Glutamatergic neuron (in vitro differentiated cells): ENCODE data around the gene JAKMIP1. TPM values are rescaled to one million over a fixed set of nuclear protein-coding genes. Genes with fewer than 3 reads are reported as not detected.

Source experiments
- DNase-seq: peaks from one replicate; pipeline ENCODE4 v3.0.0; 2022
- H3K27ac Mint-ChIP-seq: one replicate; pipeline ENCODE4 v1.8.0; 2020; ENCODE audit warnings: mild to moderate bottlenecking, mixed read lengths, inconsistent platforms; ENCODE audit not compliant: unreplicated experiment
- H3K27me3 Mint-ChIP-seq: one replicate; pipeline ENCODE4 v1.8.0; 2020; ENCODE audit warnings: mild to moderate bottlenecking, moderate library complexity, mixed read lengths, inconsistent platforms; ENCODE audit not compliant: unreplicated experiment
- H3K36me3 Mint-ChIP-seq: one replicate; pipeline ENCODE4 v1.8.0; 2020; ENCODE audit warnings: mild to moderate bottlenecking, mixed read lengths, inconsistent platforms; ENCODE audit not compliant: unreplicated experiment
- H3K4me1 Mint-ChIP-seq: one replicate; pipeline ENCODE4 v1.8.0; 2020; ENCODE audit warnings: mild to moderate bottlenecking, low read depth, mixed read lengths, inconsistent platforms; ENCODE audit not compliant: unreplicated experiment
- H3K4me3 Mint-ChIP-seq: one replicate; pipeline ENCODE4 v1.8.0; 2020; ENCODE audit warnings: mild to moderate bottlenecking, mixed read lengths, inconsistent platforms; ENCODE audit not compliant: unreplicated experiment
- H3K9me3 Mint-ChIP-seq: one replicate; pipeline ENCODE4 v1.8.0; 2020; ENCODE audit warnings: mild to moderate bottlenecking, moderate library complexity, mixed read lengths, inconsistent platforms; ENCODE audit not compliant: unreplicated experiment
- total RNA-seq: library from RNA; stranded (reverse); fragmentation: NEBNext Ultra II Directional; extraction: Animal tissue kit (Norgen Biotek cat#: 25700); gene quantifications from one replicate; pipeline ENCODE4 v1.2.1, GENCODE V29; 2021; ENCODE audit not compliant: unreplicated experiment
- TF ChIP-seq, protein P1 (sequence below): fragments of 200-600 bp; sonication (generic); IDR thresholded peaks from one replicate; pipeline ENCODE4 v1.5.0; 2021; ENCODE audit not compliant: partially characterized antibody, unreplicated experiment

Gene JAKMIP1
- total RNA-seq, 1 donor from 2014 or later = 2.4 TPM

DNA sequence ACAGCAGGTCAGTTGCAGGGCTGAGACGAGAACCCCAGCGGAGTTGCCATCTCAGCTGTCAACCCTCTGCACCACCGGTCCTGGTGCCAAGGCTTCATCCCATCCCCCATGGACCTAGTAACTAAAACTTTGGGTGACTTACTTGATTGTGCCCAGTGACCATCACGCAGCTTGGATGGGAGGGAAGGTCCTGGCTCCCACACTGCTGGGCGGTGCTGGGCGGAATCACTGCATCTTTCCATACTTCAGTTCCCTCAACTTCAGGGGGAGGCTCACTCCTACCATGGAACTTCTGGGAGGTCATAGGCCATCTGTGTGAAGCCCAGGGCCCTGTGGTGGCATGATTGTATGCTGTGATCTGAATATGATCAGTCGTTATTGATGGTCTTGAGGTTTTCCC, 26.2 kb upstream of the JAKMIP1 start:
- Mint-ChIP-seq H3K27me3 (peaks cover 4% of the 10 kb centered on the region), H3K4me1 (peaks cover 1% of the 10 kb centered on the region), H3K36me3 (no peaks in the 10 kb centered on the region), H3K9me3 (peaks cover 5% of the 10 kb centered on the region), H3K4me3 (no peak overlapping the region), H3K27ac (no peak overlapping the region)
- DNase-seq = no peak
- TF ChIP-seq, protein P1, sequence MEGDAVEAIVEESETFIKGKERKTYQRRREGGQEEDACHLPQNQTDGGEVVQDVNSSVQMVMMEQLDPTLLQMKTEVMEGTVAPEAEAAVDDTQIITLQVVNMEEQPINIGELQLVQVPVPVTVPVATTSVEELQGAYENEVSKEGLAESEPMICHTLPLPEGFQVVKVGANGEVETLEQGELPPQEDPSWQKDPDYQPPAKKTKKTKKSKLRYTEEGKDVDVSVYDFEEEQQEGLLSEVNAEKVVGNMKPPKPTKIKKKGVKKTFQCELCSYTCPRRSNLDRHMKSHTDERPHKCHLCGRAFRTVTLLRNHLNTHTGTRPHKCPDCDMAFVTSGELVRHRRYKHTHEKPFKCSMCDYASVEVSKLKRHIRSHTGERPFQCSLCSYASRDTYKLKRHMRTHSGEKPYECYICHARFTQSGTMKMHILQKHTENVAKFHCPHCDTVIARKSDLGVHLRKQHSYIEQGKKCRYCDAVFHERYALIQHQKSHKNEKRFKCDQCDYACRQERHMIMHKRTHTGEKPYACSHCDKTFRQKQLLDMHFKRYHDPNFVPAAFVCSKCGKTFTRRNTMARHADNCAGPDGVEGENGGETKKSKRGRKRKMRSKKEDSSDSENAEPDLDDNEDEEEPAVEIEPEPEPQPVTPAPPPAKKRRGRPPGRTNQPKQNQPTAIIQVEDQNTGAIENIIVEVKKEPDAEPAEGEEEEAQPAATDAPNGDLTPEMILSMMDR = no peak

DNA sequence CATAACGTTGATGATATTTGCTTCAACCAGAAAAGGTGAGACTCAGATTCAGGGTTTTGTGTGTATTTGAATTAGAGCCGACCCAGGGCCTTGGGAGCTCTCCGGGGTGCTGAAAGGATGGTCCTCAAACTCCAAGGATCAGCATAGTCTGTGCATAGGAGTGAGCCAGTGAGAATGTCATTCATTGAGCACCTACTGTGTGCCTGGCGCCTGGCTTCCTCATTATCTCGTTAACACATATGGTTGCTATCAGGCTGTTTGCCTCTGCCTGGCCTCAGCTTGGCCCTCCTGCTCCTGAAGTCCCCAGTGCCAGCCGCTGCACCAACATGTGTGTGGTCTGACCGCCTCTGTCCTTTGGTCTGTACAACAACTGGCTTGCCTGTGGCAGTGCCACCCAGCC, 25.1 kb upstream of the JAKMIP1 start:
- TF ChIP-seq, protein P1 = no peak
- peaks cover 5% of the 10 kb centered on the region for H3K9me3 Mint-ChIP-seq
- no peak overlapping the region for H3K27ac Mint-ChIP-seq
- no peaks in the 10 kb centered on the region for H3K36me3 Mint-ChIP-seq
- peaks cover 1% of the 10 kb centered on the region for H3K4me1 Mint-ChIP-seq
- peaks cover 4% of the 10 kb centered on the region for H3K27me3 Mint-ChIP-seq
- H3K4me3 Mint-ChIP-seq = no peak overlapping the region
- DNase-seq = no peak

DNA sequence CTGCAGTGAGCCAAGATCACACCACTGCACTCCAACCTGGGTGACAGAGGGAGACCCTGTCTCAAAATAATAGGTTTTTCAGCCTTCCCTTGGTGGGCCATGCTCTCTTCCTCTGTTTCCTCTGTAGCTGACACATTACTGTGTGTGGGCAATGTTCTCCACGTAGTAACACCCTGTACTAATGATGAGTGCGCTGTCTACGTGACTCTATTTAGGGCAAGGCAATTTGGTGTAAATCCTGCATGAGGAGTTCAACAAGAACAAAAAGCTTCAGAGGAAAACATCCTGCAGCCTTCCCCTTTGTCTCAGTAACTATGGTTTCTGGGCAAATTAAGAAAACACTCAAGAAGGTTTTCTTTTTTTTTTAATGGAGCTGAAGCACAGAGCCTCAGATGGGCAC, 24.4 kb upstream of the JAKMIP1 start:
- Mint-ChIP-seq H3K4me1 (peaks cover 1% of the 10 kb centered on the region), H3K9me3 (peaks cover 5% of the 10 kb centered on the region), H3K27me3 (peaks cover 4% of the 10 kb centered on the region), H3K36me3 (no peaks in the 10 kb centered on the region), H3K4me3 (no peak overlapping the region), H3K27ac (no peak overlapping the region)
- TF ChIP-seq, protein P1 = no peak
- no peak for DNase-seq

DNA sequence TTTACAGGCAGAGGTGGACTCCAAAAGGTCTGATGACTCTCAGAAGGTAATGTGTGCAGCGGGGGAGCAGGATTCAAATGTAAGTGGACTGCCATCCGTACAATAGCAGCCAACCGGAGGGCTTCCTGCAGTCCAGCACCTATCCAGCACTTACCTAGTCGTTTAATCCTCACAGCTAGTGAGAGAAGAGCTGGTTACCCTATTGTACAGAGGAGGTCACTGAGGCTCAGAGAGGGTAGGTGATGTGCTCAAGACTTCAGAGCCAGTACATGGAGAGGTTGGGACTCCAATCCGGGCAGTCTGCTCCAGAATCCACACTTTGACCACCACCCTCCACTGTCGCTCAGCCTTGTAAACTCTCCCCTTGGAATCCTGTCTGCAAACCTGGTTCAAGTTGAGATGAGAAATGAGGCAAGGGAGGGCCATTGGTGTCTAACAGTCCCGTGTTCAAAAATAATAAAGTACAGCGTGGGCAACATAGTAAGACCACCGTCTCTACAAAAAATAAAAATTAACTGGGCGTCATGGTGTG, 22.5 kb upstream of the JAKMIP1 start:
- Mint-ChIP-seq H3K27me3 (peaks cover 2% of the 10 kb centered on the region), H3K9me3 (peaks cover 5% of the 10 kb centered on the region), H3K4me1 (peaks cover 1% of the 10 kb centered on the region), H3K36me3 (no peaks in the 10 kb centered on the region), H3K4me3 (peak overlapping the region; percentile 41), H3K27ac (no peak overlapping the region)
- DNase-seq = peak; percentile 58
- TF ChIP-seq, protein P1 = no peak

DNA sequence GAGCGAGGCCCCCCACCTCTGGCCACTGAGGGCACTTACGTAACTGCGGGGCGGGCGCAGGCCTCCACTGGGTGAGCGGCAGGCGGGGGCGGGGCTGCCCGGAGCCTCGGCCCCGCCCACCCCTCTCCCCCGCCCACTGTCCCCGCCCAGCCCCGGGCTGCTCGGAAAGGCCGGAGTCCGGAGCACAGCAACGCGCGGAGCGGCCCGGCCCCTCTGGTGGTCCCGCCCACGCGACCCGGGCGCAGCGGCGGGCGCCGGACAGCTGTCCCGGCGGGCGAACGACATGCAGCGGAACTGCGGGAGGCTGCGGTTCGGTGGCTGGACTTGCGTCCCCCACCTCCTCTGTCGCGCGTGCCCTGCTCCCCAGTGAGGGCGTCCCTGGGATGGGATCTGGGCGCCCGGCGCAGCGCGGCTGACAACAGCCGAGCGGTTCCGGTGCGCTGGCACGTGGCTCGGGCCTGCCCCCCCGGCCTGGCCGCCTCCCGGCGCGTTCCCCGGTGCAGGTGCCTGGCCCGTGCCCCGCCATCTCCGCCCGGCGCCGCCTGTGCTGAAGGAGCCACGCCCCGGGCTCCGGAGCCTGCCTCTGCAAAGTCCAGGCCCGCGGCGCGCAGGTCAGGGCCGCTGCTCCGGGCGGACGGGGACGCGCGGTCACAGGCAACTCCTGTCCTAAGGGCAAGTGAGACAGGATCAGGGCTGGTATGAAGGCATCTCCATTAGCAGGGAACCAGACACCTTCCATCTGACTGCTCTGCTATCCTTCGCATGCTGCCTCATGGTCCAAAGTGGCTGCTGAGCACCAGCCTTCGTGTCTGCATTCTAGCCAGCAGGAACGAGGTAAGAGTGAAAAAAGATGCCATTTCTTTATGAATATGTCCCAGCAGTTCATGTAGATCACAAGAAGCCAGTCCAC, 21.8 kb upstream of the JAKMIP1 start:
- peaks cover 2% of the 10 kb centered on the region for H3K27me3 Mint-ChIP-seq
- peaks cover 5% of the 10 kb centered on the region for H3K9me3 Mint-ChIP-seq
- H3K4me3 Mint-ChIP-seq = peak overlapping the region; percentile 86
- H3K36me3 Mint-ChIP-seq = no peaks in the 10 kb centered on the region
- H3K27ac Mint-ChIP-seq = no peak overlapping the region
- H3K4me1 Mint-ChIP-seq = peaks cover 1% of the 10 kb centered on the region
- TF ChIP-seq, protein P1 = no peak
- peak; percentile 85 for DNase-seq
